ENCODE data around the gene DIDO1. TPM values are rescaled to one million over a fixed set of nuclear protein-coding genes. Genes with fewer than 3 reads are reported as not detected.

DIDO1 gene
- total and polyA plus RNA-seq, 7 donors = 10.4 to 70.6 (median 48.7) TPM

- 91 to 99% methylated on average over 1 of the region's 1 CpG for WGBS, 2 donors
- Histone ChIP-seq H3K27me3 (no peaks in the 10 kb centered on the region), H3K4me1 (peaks cover 0 to 56% (median 38%) of the 10 kb centered on the region in 4 donors), H3K9me3 (no peaks in the 10 kb centered on the region), H3K27ac (peak overlapping the region in 3 of 4 donors; percentile 6 to 57 (median 15)), H3K36me3 (peaks cover 32 to 54% (median 40%) of the 10 kb centered on the region in 4 donors), H3K4me3 (no peak overlapping the region)
- intact Hi-C loops (cut with DNase I) = no loop called here
- TF ChIP-seq CTCF (IDR thresholded peaks at IDR 0.05) (no peak), EP300 (IDR thresholded peaks at IDR 0.05) (no peak), POLR2A (IDR thresholded peaks at IDR 0.05) (no peak), POLR2AphosphoS5 (IDR thresholded peaks at IDR 0.05) (no peak)
- DNase-seq = no peak
Measured at GRCh38 chr20:62941792-62942191, 15.5 kb upstream of the DIDO1 start.

GRCh38 chr20:62940875-62941274 is 14.6 kb upstream of the DIDO1 start:
- 92 to 94% methylated on average over 8 of the region's 8 CpGs for WGBS, 2 donors
- Histone ChIP-seq H3K27me3 (no peaks in the 10 kb centered on the region), H3K36me3 (peaks cover 28 to 45% (median 31%) of the 10 kb centered on the region in 4 donors), H3K27ac (peak overlapping the region in 3 of 4 donors; percentile 5 to 57 (median 15)), H3K4me3 (no peak overlapping the region), H3K4me1 (peaks cover 0 to 64% (median 48%) of the 10 kb centered on the region in 4 donors), H3K9me3 (no peaks in the 10 kb centered on the region)
- TF ChIP-seq CTCF (IDR thresholded peaks at IDR 0.05) = no peak
- no peak for TF ChIP-seq EP300 (IDR thresholded peaks at IDR 0.05)
- no peak for TF ChIP-seq POLR2A (IDR thresholded peaks at IDR 0.05)
- no peak for TF ChIP-seq POLR2AphosphoS5 (IDR thresholded peaks at IDR 0.05)
- DNase-seq = no peak
- intact Hi-C loops (cut with DNase I) = no loop called here

GRCh38 chr20:62938105-62938888 is 12.0 kb upstream of the DIDO1 start, which contains the start of gene GID8:
TSS of gene GID8 (plus strand) at chr20:62938147. CDS start at chr20:62941503, 3,356 bp downstream.
- DNase-seq = peak; percentile 80

More at GRCh38 chr20:62938105-62938888, 12.0 kb upstream of the DIDO1 start, which contains the start of gene GID8:
- peaks cover 0 to 71% (median 57%) of the 10 kb centered on the region in 4 donors for H3K4me1 ChIP-seq
- H3K4me3 ChIP-seq = peak within 1 kb of the TSS; percentile 72 to 94 (median 80)
- TF ChIP-seq POLR2A (IDR thresholded peaks at IDR 0.05) (no peak), POLR2AphosphoS5 (IDR thresholded peaks at IDR 0.05) (no peak), CTCF (IDR thresholded peaks at IDR 0.05) (no peak), EP300 (IDR thresholded peaks at IDR 0.05) (no peak)
- H3K9me3 ChIP-seq = no peaks in the 10 kb centered on the region
- WGBS, 2 donors = 0 to 1% methylated on average over 74 to 79 of the region's 79 CpGs
- H3K27me3 ChIP-seq = no peaks in the 10 kb centered on the region
- H3K27ac ChIP-seq = peak within 1 kb of the TSS; percentile 89 to 99 (median 94)
- intact Hi-C loops (cut with DNase I) = loop anchor here (5.0 to 10.0 kb wide), 2 partner anchors 36 to 283 kb away; no protein-coding TSS in a partner anchor
- peaks cover 5 to 31% (median 9%) of the 10 kb centered on the region in 4 donors for H3K36me3 ChIP-seq
